Stimulated activated CD4-positive, alpha-beta T cell treated with anti-CD3 and anti-CD28 coated beads, Interleukin-12 subunit alpha, Interleukin-12 subunit beta, amount 100 ng/mL, for 24 hours (primary cell): ENCODE results near the gene TRPT1.

Experiments
- DNase-seq, 2 experiments: peaks; one replicate each; pipeline ENCODE4 v3.0.0-alpha.2; 2020; ENCODE audit warnings: low read depth in 2 of 2

TRPT1 gene

DNA sequence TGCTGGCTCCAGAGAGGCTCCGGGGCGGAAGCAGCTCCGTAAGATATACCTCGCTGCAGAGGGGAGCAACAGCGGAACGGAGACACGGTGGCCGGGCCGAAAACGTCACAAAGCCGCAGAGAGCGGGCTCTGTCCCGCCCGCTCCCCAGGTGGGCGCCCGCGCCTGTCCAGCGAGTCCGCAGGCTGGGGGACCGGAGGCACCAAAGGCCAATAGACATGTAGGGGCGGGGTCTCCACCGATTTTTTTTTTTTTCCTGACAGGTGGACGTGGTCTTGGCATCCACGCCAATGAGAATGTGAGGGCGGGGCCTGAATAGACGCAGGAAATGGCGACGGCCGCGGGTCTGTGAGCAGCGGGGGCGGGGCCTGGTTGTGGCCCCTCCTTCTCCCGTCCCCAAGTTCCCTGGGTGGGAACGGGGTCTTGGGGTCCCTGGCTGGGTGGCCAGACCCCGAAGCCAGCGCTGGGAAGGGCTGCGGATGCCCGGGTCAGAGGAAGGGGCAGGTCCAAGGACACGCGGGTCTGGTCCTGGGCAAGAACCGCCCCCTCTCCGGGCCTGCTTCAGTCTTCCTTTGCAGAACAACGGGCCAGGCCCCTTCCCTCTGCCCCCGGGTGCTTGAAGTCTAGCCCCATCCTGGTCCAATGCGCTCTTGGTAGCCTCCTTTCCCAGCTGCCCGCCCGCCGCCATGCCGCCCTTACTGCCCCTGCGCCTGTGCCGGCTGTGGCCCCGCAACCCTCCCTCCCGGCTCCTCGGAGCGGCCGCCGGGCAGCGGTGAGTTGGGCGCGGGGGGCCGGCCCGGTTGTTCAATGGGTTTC, 4.4 kb upstream of the TRPT1 start, which contains the start of gene DNAJC4:
TSS of gene DNAJC4 (plus strand) at position 378 of the 814 bp plus-strand sequence. CDS start at position 685, 307 bp downstream.
- peak; percentile 75 to 88 for DNase-seq

DNA sequence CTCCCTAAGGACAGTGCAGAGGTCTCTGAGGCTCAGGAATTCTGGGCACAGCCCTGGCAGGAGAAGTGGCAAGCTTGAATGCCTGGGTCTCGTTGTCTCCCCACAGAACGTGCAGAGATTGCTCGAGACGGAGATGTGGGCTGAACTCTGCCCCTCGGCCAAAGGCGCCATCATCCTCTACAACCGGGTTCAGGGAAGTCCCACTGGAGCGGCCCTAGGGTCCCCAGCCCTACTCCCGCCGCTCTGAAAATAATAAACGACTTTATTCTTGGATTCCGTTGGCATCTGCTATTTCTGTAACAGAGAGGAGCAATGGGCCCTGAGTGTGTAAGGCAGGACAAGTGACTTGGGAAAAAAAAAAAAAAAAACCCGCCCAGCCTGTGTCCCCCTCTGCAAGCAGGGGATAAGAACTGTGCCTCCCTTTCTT, 3.8 kb upstream of the TRPT1 start:
- no peak for DNase-seq

DNA sequence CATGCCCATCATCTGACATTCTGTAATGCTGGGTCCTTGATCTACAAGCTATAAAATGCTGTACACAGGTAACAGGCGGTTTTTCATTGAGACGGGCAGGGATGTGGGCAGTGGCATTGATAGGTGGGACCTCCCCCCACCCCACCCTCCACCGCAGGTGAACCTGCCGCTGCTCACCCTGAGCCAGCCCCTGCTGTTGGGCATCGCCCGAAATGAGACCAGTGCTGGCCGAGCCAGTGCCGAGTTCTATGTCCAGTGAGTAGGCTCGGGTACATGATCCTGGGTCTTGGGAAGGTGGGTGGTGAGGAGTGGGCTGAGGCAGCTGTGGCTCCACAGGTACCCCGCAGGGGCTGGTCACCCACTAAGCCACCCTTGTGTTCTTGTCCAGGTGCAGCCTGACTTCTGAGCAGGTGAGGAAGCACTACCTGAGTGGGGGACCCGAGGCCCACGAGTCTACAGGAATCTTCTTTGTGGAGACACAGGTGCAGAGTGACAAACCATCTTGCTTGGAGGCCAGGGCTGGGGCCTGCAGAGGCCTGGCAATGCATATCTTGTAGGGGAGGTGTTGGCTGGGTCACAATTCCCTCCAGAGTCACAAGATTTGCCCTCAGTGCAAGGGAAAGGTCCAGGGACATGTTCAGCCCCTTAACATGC, 3.2 kb upstream of the TRPT1 start:
- DNase-seq = no peak

DNA sequence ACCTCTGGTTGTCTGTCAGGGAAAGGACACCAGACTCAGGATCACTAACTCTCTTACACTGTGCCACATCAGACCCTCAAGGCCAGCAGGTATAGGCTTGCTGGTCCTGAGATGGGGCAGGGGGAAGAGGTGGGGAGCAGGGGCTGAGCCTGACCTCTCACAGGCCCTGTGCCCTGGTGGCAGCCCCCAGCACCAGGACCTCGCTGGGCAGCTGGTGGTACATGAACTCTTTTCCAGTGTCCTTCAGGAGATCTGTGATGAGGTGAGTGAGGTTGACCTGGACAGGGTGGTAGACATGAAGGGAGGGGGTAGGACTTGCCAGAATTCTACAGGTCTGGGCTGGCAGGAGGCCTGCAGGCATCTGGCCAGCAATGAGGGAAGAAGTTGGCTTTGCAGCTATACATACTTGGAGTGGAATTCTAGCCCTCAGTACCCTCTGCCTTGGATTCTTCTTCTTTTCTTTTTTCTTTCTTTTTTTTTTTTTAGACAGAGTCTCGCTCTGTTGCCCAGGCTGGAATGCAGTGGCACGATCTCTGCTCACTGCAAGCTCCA, 1.5 kb upstream of the TRPT1 start:
- DNase-seq = no peak

DNA sequence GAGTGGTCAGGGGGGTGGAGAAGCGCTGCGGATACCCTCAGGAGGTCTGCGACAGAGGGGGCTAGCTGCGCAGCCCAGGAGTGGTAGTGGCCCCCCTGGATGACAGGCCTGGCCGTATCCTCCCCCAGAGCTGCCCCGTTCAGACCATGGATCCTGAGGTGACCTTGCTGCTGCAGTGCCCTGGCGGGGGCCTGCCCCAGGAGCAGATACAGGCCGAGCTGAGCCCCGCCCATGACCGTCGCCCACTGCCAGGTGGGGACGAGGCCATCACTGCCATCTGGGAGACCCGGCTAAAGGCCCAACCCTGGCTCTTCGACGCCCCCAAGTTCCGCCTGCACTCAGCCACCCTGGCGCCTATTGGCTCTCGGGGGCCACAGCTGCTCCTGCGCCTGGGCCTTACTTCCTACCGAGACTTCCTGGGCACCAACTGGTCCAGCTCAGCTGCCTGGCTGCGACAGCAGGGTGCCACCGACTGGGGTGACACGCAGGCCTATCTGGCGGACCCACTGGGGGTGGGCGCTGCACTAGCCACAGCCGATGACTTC, 593 bp upstream of the TRPT1 start:
- DNase-seq = no peak

DNA sequence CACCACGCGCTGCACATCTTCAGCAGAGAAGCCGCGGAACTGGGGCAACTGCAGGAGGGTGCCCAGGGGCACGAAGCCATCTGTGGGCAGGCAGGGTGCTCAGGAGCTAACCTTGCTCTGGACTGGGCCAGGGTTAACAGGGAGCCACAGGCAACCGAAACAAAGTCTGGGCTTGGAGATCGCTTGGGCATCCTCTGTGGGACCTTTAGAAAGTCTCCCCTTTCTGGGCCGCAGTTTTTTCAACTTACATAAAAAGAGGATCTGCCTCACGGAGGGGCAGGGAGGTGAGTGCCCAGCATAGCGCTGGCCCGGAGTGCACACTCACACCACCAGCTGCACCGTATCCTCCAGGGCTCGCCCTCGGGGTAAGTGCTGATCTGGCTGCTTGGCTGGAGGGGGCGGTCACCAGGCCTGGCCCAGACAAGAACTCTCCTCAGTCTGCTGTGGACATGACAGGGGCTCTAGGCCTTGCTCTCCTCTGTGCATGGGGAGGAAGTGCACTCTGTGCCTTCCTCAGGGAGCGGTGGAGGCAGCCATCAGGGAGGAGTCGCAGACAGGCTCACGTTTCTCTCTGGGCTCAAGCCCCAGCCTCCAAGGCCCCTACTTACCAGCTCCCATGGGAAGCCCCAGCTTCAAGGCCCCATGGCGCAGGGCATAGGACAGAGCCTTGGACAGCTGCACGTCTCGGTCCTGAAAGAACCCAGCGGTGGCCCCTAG, 937 bp downstream of the TRPT1 start:
- no peak for DNase-seq

DNA sequence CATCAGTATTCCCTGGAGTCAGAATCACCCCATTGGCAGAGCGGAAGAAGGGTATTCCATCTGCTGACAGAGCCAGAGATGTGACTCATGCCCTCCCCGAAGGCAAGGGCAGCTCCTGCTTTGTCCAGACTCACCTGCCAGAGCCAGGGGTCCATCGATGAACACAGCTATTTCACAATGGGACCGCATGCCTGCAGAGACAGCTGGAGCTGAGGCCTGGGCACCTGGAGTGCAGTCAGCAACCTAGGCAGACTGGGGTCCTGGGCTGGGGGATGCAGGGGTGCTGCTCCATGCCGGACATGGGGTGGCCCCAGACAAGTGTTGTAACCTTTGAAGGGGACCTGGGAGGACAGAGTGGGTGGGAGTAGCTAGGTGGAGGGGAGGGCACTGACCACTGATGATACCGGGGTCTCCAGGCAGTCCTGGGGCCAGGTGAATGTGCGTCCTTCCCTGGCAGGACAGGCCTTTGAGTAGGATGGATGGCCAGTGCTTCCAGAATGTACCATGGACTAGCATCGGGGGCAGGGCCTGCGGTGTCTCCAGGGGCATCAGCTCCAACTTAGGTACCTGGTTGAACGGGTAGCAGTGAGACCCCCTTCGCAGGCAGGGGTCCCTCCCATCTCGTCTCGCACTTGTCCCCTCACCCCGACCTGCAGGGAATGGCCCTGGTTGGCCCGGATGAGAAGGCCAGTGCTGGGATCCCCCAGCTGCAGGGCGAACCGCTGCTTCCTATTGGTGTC, 1.7 kb downstream of the TRPT1 start:
- DNase-seq = no peak

DNA sequence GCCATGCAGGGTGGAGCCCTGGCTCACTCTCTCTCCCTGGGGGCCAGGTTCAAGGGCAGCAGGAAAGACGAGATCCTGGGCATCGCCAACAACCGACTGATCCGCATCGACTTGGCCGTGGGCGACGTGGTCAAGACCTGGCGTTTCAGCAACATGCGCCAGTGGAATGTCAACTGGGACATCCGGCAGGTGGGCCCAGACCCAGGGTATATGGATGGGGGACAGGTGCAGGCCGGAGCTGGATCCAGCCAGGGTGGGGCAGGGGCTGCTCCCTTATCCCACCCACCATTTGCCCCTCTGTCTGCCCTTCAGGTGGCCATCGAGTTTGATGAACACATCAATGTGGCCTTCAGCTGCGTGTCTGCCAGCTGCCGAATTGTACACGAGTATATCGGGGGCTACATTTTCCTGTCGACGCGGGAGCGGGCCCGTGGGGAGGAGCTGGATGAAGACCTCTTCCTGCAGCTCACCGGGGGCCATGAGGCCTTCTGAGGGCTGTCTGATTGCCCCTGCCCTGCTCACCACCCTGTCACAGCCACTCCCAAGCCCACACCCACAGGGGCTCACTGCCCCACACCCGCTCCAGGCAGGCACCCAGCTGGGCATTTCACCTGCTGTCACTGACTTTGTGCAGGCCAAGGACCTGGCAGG, 2.9 kb downstream of the TRPT1 start:
- no peak for DNase-seq

DNA sequence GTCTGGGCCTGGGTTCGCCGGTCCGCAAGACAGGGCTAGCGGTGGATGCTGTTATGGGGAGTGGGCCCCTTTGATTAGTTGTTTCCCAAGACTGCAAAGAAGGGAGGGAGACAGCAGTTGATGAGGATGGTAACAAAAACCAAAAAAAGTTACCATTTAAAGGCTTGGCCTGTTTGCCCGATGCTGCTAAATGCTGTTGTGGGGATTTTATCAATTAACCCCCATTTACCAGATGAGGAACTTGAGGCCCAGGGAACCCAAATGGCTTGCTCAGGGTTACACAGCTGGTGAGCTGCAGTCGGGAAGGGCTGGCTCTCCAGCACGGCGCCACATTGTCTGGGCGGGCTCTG, 3.4 kb downstream of the TRPT1 start:
- no peak for DNase-seq

DNA sequence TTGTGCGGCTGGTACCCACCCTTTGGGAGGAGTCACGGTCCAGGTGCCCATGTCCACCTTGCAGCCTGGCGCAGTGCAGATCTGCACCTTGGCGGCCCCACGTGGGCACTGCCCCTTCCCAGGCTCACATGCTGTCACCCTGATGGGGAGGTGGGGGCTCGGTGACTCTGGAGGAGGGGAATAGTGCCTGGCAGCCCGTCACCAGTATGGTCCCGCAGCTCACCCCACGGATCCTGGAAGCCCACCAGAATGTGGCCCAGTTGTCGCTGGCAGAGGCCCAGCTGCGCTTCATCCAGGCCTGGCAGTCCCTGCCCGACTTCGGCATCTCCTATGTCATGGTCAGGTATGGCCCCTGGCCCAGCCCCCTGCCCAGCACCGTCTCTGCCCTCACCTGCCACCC, 5.2 kb downstream of the TRPT1 start:
- no peak for DNase-seq

DNA sequence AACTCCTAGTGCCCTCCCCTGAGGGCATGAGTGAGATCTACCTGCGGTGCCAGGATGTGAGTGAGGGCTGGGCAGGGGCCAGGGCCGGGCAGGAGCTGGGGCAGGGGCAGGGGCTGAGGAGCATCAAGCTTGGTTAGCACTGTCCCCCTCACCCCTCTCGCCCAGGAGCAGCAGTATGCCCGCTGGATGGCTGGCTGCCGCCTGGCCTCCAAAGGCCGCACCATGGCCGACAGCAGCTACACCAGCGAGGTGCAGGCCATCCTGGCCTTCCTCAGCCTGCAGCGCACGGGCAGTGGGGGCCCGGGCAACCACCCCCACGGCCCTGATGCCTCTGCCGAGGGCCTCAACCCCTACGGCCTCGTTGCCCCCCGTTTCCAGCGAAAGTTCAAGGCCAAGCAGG, 5.7 kb downstream of the TRPT1 start:
- DNase-seq = no peak

DNA sequence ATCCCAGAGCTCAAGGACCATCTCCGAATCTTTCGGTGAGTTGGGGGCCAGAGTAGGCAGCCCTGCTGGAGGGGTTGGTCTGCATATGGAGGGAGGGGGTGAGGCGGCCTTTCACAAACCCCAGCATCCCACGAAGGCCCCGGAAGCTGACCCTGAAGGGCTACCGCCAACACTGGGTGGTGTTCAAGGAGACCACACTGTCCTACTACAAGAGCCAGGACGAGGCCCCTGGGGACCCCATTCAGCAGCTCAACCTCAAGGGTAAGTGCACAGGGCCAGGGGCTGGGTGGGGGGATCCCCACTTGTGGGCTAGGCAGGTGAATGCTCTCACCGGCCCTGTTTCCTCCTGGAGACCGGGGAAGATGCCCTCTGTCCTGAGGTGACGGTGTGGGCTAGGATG, 6.2 kb downstream of the TRPT1 start:
- DNase-seq = no peak

DNA sequence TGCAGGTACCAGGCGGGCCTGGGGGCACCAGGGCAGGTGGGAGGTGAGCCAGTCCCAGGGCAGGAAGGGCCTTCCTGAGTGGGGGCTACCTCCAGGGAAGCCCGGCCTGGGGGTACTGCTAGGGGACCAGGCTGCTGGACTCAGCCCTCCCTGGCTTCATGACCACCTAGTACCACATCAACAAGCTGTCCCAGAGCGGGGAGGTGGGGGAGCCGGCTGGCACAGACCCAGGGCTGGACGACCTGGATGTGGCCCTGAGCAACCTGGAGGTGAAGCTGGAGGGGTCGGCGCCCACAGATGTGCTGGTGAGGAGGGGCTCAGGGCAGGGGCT, 6.7 kb downstream of the TRPT1 start:
- no peak for DNase-seq

DNA sequence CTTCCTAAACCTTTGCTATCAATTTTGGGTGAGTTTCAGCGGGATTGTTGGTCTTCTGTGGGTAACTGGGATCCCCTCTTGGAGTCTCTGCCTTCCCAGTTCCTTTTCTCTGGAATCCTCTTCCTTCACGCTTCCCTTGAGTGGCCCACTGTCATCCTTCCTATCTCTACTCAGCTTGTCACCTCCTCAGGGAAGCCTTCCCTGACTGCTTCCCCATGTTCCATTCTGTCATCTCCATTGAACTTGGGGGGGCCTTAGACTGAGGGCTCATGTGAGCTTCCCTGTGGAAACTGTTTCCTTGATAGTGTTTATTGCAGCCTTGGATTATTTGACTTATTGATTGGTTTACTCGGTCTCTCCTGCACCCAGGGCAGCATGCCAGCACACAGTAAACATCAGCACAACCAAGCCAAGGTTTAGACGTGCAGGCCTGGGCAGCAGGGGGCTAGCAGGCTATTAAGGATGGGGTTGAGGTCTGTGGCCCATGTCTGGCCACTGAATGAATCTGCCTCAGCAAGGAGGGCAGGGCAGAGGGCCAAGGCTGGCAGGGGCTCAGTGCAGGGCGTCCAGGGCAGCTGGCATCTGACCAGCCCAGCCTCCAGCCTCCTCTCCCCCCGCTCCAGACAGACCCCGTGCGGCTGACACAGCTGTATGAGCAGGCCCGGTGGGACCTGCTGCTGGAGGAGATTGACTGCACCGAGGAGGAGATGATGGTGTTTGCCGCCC, 7.2 kb downstream of the TRPT1 start:
- no peak for DNase-seq

DNA sequence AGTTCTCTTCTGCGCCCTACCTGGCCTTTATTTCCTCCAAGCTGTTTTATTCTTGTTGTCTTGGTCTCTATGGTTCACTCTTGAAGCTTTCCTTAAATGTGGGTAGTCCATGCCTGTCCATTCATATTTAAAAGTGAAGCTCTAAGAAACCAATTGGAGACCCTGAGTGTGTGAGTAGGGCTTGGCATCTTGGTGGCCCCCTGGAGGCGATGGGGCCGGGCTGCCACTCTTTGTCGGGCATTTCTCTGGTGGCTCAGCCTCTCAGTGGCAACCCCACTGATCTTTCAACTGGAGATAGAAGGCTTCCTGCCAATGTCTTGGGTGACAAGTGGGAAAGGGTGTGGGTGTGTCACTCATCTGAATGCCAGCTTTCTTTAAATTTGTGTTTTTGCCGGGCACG, 9.1 kb downstream of the TRPT1 start:
- DNase-seq = no peak

DNA sequence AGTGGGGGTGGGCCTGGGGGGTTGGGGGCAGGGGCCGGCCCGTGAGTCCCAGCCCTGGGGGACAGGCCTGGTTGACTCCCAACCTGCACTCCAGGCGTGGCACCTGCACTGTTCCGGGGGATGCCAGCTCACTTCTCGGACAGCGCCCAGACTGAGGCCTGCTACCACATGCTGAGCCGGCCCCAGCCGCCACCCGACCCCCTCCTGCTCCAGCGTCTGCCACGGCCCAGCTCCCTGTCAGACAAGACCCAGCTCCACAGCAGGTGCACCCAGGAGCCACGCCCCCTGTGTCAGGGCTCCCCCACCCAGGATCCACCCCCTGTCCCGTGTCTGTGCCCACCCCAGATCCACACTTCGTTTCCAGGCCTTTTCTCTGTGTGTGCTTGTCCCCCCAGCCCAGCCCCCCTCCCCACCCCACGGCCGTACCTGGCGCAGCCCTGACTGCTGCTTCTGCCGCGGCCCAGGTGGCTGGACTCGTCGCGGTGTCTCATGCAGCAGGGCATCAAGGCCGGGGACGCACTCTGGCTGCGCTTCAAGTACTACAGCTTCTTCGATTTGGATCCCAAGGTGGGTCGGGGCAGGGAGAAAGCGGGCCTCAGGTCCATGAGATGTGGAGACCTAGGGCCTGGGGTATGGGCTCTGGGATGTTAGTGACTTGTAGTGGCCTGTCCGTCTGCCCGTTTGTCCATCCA, 14.7 kb downstream of the TRPT1 start:
- DNase-seq = no peak

DNA sequence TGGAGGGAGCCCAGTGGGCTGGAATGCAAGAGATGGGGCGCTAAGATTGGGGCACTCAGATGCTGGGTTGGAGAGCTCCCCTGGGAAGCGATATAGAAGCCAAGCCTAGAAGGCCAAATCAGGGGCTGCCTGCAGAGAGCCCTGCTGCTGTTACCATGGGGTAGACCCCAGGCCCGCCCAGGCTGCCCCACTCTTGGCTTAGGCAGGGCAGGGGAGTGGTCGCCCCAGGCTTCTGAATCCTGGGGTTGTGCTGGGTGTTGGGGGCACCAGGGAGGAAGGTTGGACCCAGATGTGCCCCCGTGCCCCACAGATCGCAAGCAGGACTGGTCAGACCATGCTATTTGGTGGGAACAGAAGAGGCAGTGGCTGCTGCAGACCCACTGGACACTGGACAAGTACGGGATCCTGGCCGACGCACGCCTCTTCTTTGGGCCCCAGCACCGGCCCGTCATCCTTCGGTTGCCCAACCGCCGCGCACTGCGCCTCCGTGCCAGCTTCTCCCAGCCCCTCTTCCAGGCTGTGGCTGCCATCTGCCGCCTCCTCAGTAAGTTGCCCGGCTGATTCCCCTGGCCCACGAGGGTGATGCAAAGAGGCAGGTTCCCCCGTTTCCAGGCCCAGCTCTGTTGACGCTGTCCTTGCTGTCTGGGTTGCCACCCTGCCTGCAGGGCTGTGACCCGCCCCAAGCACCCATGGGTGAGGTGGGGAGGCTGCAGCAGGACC, 15.5 kb downstream of the TRPT1 start:
- DNase-seq = no peak

DNA sequence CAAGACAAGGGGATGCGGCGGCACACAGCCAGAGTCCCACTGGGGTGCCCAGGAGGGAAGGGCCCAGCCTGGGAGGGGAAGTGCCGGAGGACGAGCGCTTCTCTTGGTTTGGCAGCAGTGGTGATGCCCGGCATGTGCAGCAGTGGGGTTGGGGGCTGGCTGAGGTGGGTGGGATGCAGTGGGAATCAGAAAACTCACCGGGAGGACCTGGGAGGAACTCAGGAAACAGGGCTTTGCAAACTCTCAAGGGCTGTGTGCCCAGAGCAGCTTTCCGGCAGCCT, 16.5 kb downstream of the TRPT1 start:
- DNase-seq = no peak

DNA sequence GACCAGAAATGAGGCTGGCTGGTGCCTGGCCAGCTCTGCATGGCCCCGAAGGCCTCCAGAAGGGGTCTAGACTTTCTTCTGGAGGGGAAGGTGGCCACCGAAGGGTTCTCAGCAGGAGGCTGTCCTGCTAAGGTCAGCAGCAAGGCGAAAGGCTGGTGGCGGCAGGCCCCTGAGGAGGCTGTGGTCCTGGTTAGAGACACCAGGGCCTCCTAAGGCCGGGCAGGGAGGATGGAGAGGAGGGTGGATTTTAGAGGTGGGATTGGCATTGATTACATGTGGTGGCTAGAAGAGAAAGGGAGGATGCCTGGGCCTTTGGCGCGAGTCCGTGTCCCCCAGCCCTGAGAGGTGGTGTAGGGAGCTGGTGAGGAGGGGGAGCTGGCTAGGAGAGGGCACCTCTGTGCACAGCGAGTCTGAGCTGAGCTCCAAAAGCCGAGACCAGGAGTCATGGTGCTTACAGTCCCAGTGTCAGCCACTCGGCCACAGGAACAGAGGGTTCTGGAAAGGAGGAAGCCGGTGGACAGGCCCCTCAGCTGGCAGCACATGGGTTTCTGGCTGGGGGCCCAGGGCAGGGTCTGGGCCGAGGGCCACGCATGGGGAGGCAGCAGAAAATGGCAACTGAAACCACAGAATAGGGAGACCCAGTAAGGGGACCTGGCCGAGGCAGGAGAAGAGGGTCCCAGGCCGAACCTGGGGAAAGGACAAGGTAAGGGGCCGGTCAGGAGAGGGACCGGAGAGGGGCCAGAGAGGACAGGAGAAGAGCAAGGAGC, 17.0 kb downstream of the TRPT1 start:
- DNase-seq = no peak
